Fibroblast of lung (primary cell): ENCODE results near the gene SLC28A2. TPM values are rescaled to one million over a fixed set of nuclear protein-coding genes. Genes with fewer than 3 reads are reported as not detected.

Source experiments
- DNase-seq, 2 donors: peaks; one replicate each; pipeline versions ENCODE4 v3.0.0 to v3.0.0-alpha.2; 2010; ENCODE audit warnings: low read depth in 2 of 2
- H2AFZ ChIP-seq: 2 replicates; pipeline ENCODE4 v1.5.1; 2012; ENCODE audit warnings: low read length, control low read depth, inconsistent platforms
- H3K27ac ChIP-seq: 2 replicates; pipeline ENCODE4 v1.5.1; 2011; ENCODE audit warnings: low read length, control low read depth; ENCODE audit not compliant: insufficient read depth
- H3K27me3 ChIP-seq: 2 replicates; pipeline ENCODE4 v1.5.1; 2011; ENCODE audit warnings: mild to moderate bottlenecking, low read length; ENCODE audit not compliant: control insufficient read depth, insufficient read depth
- H3K36me3 ChIP-seq: 2 replicates; pipeline ENCODE4 v1.5.1; 2011; ENCODE audit warnings: low read length; ENCODE audit not compliant: control insufficient read depth, insufficient read depth
- H3K4me1 ChIP-seq: 2 replicates; pipeline ENCODE4 v1.5.1; 2011; ENCODE audit warnings: low read length; ENCODE audit not compliant: control insufficient read depth, insufficient read depth; ENCODE audit errors: extremely low read depth
- H3K4me2 ChIP-seq: 2 replicates; pipeline ENCODE4 v1.5.1; 2011; ENCODE audit warnings: low read length, control low read depth; ENCODE audit not compliant: insufficient read depth; ENCODE audit errors: extremely low read depth
- H3K4me3 ChIP-seq, 4 experiments: fragments of 200-600 bp in 1 of 4; sonication (generic) in 1 of 4; replicated peaks in 1 of 4; 2 replicates each; pipeline ENCODE4 v1.5.1; 2011 to 2016; ENCODE audit warnings: low read length in 4 of 4, low read depth in 3 of 4, mild to moderate bottlenecking in 3 of 4, control low read depth in 2 of 4, inconsistent platforms in 1 of 4, mixed read lengths in 1 of 4; ENCODE audit not compliant: insufficient read depth in 1 of 4; ENCODE audit errors: control extremely low read depth in 1 of 4
- H3K79me2 ChIP-seq: 2 replicates; pipeline ENCODE4 v1.5.1; 2012; ENCODE audit warnings: mild to moderate bottlenecking, low read length, inconsistent platforms; ENCODE audit not compliant: control insufficient read depth, insufficient read depth
- H3K9ac ChIP-seq: 2 replicates; pipeline ENCODE4 v1.5.1; 2011; ENCODE audit warnings: mild to moderate bottlenecking, low read length, control low read depth; ENCODE audit not compliant: insufficient read depth
- H3K9me3 ChIP-seq: 2 replicates; pipeline ENCODE4 v1.5.1; 2012; ENCODE audit warnings: low read depth, low read length; ENCODE audit not compliant: control insufficient read depth, insufficient read depth
- H4K20me1 ChIP-seq: 2 replicates; pipeline ENCODE4 v1.5.1; 2011; ENCODE audit warnings: low read length; ENCODE audit not compliant: control insufficient read depth, insufficient read depth; ENCODE audit errors: extremely low read depth
- EZH2 ChIP-seq: IDR thresholded peaks from 2 replicates; pipeline ENCODE4 v1.5.1; 2012; ENCODE audit warnings: low read length, control low read depth, mild to moderate bottlenecking; ENCODE audit errors: missing control alignments
- polyA plus RNA-seq, 2 donors: library from polyadenylated mRNA; depleted of rRNA in 1 of 2; stranded (reverse) in 1 of 2; unstranded in 1 of 2; fragments of >200 nt; gene quantifications; 2 replicates each; pipeline ENCODE4 v1.2.1, GENCODE V29; 2011 to 2012; ENCODE audit warnings: missing spikeins in 1 of 2
- total RNA-seq: library from RNA; depleted of rRNA; stranded (reverse); fragments of >200 nt; gene quantifications from 2 replicates; pipeline ENCODE4 v1.2.1, GENCODE V29; 2014
- TF ChIP-seq, protein P1 (sequence below), 2 donors: IDR thresholded peaks in 1 of 2; conservative IDR thresholded peaks in 1 of 2; 1 replicate in 1 of 2; 2 replicates in 1 of 2; pipeline ENCODE4 v1.5.1; 2011 to 2012; ENCODE audit warnings: low read length in 2 of 2, control low read depth in 1 of 2, inconsistent platforms in 1 of 2, low read depth in 1 of 2, mild to moderate bottlenecking in 1 of 2

SLC28A2 gene
- total and polyA plus RNA-seq, 2 donors (not counting 1 experiment from before 2014, with no cell fraction given): not detected

DNA sequence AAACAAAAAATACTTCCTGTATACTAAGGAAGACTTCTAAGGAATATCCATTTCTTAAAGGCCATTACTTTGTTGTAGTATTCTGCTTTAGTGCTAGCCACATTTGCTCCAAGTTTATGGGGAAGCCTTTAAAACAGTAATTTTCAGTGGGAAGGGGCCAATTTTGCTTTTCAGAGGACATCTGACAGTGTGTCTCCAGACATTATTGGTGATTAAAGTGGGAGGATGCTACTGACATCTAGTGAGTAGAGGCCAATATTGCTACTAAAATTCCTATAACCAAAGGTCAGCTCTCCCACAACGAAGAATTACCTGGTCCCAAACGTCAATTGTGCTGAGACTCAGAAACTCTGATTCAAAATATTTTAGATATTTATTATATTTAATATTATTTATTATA is 24.8 kb downstream of the SLC28A2 start:
- Histone ChIP-seq H3K27me3 (no peaks in the 10 kb centered on the region), H4K20me1 (no peaks in the 10 kb centered on the region), H3K4me1 (no peaks in the 10 kb centered on the region), H3K4me3 (no peak overlapping the region), H3K9ac (no peak overlapping the region), H3K9me3 (no peaks in the 10 kb centered on the region), H3K79me2 (no peaks in the 10 kb centered on the region), H3K4me2 (no peak overlapping the region), H3K36me3 (no peaks in the 10 kb centered on the region), H2AFZ (no peak overlapping the region), H3K27ac (no peak overlapping the region)
- DNase-seq: peak; percentile 22 to 45
- TF ChIP-seq EZH2: no peak
- TF ChIP-seq, protein P1, sequence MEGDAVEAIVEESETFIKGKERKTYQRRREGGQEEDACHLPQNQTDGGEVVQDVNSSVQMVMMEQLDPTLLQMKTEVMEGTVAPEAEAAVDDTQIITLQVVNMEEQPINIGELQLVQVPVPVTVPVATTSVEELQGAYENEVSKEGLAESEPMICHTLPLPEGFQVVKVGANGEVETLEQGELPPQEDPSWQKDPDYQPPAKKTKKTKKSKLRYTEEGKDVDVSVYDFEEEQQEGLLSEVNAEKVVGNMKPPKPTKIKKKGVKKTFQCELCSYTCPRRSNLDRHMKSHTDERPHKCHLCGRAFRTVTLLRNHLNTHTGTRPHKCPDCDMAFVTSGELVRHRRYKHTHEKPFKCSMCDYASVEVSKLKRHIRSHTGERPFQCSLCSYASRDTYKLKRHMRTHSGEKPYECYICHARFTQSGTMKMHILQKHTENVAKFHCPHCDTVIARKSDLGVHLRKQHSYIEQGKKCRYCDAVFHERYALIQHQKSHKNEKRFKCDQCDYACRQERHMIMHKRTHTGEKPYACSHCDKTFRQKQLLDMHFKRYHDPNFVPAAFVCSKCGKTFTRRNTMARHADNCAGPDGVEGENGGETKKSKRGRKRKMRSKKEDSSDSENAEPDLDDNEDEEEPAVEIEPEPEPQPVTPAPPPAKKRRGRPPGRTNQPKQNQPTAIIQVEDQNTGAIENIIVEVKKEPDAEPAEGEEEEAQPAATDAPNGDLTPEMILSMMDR (conservative IDR thresholded peaks at IDR 0.05 in 1 of 2, IDR thresholded peaks at IDR 0.05 in 1 of 2; ENCODE audit: low read depth in 1 of 2, low read length in 2 of 2): peak; percentile 46 to 50

DNA sequence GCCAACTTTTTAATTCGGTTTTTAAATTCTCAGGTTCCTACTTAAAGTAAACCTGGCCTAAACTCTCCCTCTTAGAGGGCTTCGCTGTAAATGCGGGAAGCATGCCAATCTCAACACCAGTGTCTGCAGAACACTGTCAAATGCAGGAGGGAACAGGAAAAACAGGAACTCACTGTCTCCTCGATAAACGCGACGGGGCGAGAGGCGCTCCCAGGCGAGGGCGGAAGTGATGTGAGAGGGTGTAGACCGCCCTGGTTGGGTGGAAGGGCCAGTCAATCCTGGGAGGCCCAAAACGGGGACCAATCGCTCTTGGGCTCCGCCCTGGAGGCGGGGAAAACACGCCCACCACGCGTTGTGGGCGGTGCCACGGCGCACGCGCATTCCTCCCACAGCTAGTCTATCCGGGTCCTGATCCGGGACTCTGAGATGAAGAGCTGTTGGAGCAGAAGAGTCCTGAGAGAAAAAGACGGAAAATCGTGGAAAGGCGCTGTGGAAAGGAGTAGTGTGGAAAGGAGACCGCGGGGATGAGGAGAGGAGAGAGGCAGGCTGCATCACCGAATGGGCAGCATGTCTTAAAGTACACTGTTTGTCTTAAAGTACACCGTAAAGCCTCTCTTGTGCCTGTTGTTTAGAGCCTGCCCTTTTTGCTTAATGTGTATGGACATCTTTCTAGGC is 27.1 kb downstream of the SLC28A2 start:
- no peaks in the 10 kb centered on the region for H3K9me3 ChIP-seq
- H3K79me2 ChIP-seq: no peaks in the 10 kb centered on the region
- H3K4me3 ChIP-seq: peak overlapping the region; percentile 60 to 91 (median 71)
- no peaks in the 10 kb centered on the region for H4K20me1 ChIP-seq
- H3K27me3 ChIP-seq: no peaks in the 10 kb centered on the region
- H3K9ac ChIP-seq: peak overlapping the region; percentile 59
- peak overlapping the region; percentile 85 for H3K4me2 ChIP-seq
- peak; percentile 96 to 97 for DNase-seq
- peak overlapping the region; percentile 59 for H3K27ac ChIP-seq
- TF ChIP-seq, protein P1 (conservative IDR thresholded peaks at IDR 0.05 in 1 of 2, IDR thresholded peaks at IDR 0.05 in 1 of 2; ENCODE audit: low read depth in 1 of 2, low read length in 2 of 2): no peak
- TF ChIP-seq EZH2: no peak
- H3K4me1 ChIP-seq: no peaks in the 10 kb centered on the region
- H3K36me3 ChIP-seq: no peaks in the 10 kb centered on the region
- H2AFZ ChIP-seq: peak overlapping the region; percentile 100

DNA sequence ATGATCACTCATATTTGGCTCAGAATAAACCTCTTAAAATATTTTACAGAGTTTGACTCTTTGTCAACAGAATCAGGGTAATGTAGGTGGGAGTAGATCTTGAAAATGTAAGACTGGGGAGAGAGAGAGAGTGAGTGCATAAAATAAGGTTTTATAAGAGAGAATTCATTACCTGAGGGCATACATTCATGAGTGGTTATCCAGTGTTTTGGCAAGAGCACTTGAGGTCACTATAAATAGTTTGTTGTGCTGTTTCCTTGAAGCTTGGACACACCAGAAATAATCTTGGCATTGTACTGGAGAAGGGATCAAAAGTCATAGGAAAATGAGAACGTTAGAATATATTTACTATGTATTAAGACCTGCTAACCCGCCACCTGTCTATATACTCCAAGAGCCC is 33.4 kb downstream of the SLC28A2 start:
- DNase-seq: no peak
- Histone ChIP-seq H3K4me2 (no peak overlapping the region), H3K9me3 (no peaks in the 10 kb centered on the region), H3K9ac (no peak overlapping the region), H3K4me1 (no peaks in the 10 kb centered on the region), H3K27ac (no peak overlapping the region), H3K4me3 (no peak overlapping the region), H3K36me3 (no peaks in the 10 kb centered on the region), H3K79me2 (no peaks in the 10 kb centered on the region), H3K27me3 (no peaks in the 10 kb centered on the region), H2AFZ (no peak overlapping the region), H4K20me1 (no peaks in the 10 kb centered on the region)
- TF ChIP-seq EZH2: no peak
- TF ChIP-seq, protein P1 (conservative IDR thresholded peaks at IDR 0.05 in 1 of 2, IDR thresholded peaks at IDR 0.05 in 1 of 2; ENCODE audit: low read depth in 1 of 2, low read length in 2 of 2): no peak
